DND-41 (cell line): ENCODE data around the gene MEGF9.

Experiments used
- ATAC-seq: fragments of 200-7000 bp; cut with Tn5 transposase; 3 replicates; pipeline ENCODE4 v1.9.1; 2021; ENCODE audit warnings: low read depth; ENCODE audit not compliant: insufficient read depth
- DNase-seq: peaks from one replicate; pipeline ENCODE4 v3.0.0-alpha.2; 2020
- H2AFZ ChIP-seq: 2 replicates; pipeline ENCODE4 v1.6.0; 2012; ENCODE audit warnings: low read depth, low read length
- H3K27ac ChIP-seq: 2 replicates; pipeline ENCODE4 v1.5.1; 2012; ENCODE audit warnings: low read length, inconsistent platforms
- H3K27me3 ChIP-seq: fragments of 200-600 bp; sonication (generic); 2 replicates; pipeline ENCODE4 v1.6.0; 2012; ENCODE audit warnings: low read length, mild to moderate bottlenecking, inconsistent platforms; ENCODE audit not compliant: insufficient read depth, poor library complexity
- H3K36me3 ChIP-seq: 2 replicates; pipeline ENCODE4 v1.5.1; 2012; ENCODE audit warnings: low read length, inconsistent platforms; ENCODE audit not compliant: insufficient read depth
- H3K4me1 ChIP-seq: 2 replicates; pipeline ENCODE4 v1.5.1; 2012; ENCODE audit warnings: mild to moderate bottlenecking, low read length; ENCODE audit not compliant: insufficient read depth
- H3K4me2 ChIP-seq: 2 replicates; pipeline ENCODE4 v1.6.0; 2012; ENCODE audit warnings: mild to moderate bottlenecking, moderate library complexity, low read length, inconsistent platforms; ENCODE audit not compliant: insufficient read depth
- H3K4me3 ChIP-seq, 2 experiments: fragments of 200-600 bp in 1 of 2; shearing (Covaris generic) in 1 of 2; 2 replicates each; pipeline ENCODE4 v1.5.1; 2012 to 2016; ENCODE audit warnings: inconsistent platforms in 2 of 2, low read length in 2 of 2, mild to moderate bottlenecking in 2 of 2, low read depth in 1 of 2, moderate library complexity in 1 of 2
- H3K79me2 ChIP-seq: 2 replicates; pipeline ENCODE4 v1.6.0; 2012; ENCODE audit warnings: low read length, inconsistent platforms; ENCODE audit not compliant: insufficient read depth
- H3K9ac ChIP-seq: 2 replicates; pipeline ENCODE4 v1.6.0; 2012; ENCODE audit warnings: low read depth, mild to moderate bottlenecking, inconsistent platforms, low read length, moderate library complexity
- H3K9me3 ChIP-seq: 2 replicates; pipeline ENCODE4 v1.5.1; 2012; ENCODE audit warnings: low read length, moderate library complexity, mild to moderate bottlenecking, inconsistent platforms; ENCODE audit not compliant: insufficient read depth, severe bottlenecking
- H4K20me1 ChIP-seq: 2 replicates; pipeline ENCODE4 v1.6.0; 2012; ENCODE audit warnings: low read length; ENCODE audit not compliant: insufficient read depth
- EZH2 ChIP-seq: IDR thresholded peaks from 3 replicates; pipeline ENCODE4 v1.6.1; 2012; ENCODE audit warnings: borderline replicate concordance, low read depth, mild to moderate bottlenecking, moderate library complexity, low read length, inconsistent platforms; ENCODE audit not compliant: severe bottlenecking
- TF ChIP-seq, protein P1 (sequence below): IDR thresholded peaks from 2 replicates; pipeline ENCODE4 v1.5.1; 2012; ENCODE audit warnings: borderline replicate concordance, low read length, moderate library complexity, mild to moderate bottlenecking; ENCODE audit not compliant: poor library complexity, severe bottlenecking; ENCODE audit errors: extremely low read depth

MEGF9 gene

DNA sequence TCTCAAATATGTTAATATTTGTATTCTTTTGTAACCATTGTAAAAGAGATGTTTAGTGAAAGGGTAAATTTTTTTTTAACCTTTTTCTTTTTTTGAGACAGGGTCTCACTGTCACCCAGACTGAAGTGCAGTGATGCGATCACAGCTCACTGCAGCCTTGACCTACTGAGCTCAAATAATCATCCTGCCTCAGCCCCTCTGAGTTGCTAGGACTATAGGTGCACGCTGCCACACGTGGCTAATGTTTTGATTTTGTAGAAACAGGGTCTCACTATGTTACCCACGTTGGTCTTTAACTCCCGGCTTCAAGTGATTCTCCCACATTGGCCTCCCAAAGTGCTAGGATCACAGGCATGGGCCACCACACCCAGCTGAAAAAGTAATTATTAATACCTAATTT lies 76.4 kb downstream of the MEGF9 start:
- no peak overlapping the region for H3K4me3 ChIP-seq
- H4K20me1 ChIP-seq: no peaks in the 10 kb centered on the region
- ATAC-seq: no peak
- H3K27me3 ChIP-seq: no peaks in the 10 kb centered on the region
- H3K9ac ChIP-seq: no peak overlapping the region
- no peak overlapping the region for H2AFZ ChIP-seq
- no peaks in the 10 kb centered on the region for H3K4me1 ChIP-seq
- peaks cover 4% of the 10 kb centered on the region for H3K9me3 ChIP-seq
- no peak for TF ChIP-seq EZH2
- TF ChIP-seq, protein P1, sequence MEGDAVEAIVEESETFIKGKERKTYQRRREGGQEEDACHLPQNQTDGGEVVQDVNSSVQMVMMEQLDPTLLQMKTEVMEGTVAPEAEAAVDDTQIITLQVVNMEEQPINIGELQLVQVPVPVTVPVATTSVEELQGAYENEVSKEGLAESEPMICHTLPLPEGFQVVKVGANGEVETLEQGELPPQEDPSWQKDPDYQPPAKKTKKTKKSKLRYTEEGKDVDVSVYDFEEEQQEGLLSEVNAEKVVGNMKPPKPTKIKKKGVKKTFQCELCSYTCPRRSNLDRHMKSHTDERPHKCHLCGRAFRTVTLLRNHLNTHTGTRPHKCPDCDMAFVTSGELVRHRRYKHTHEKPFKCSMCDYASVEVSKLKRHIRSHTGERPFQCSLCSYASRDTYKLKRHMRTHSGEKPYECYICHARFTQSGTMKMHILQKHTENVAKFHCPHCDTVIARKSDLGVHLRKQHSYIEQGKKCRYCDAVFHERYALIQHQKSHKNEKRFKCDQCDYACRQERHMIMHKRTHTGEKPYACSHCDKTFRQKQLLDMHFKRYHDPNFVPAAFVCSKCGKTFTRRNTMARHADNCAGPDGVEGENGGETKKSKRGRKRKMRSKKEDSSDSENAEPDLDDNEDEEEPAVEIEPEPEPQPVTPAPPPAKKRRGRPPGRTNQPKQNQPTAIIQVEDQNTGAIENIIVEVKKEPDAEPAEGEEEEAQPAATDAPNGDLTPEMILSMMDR: no peak
- H3K4me2 ChIP-seq: no peak overlapping the region
- no peak overlapping the region for H3K27ac ChIP-seq
- no peaks in the 10 kb centered on the region; the same call in 1 of the 2 replicates for H3K36me3 ChIP-seq
- H3K79me2 ChIP-seq: no peaks in the 10 kb centered on the region
- DNase-seq: no peak

DNA sequence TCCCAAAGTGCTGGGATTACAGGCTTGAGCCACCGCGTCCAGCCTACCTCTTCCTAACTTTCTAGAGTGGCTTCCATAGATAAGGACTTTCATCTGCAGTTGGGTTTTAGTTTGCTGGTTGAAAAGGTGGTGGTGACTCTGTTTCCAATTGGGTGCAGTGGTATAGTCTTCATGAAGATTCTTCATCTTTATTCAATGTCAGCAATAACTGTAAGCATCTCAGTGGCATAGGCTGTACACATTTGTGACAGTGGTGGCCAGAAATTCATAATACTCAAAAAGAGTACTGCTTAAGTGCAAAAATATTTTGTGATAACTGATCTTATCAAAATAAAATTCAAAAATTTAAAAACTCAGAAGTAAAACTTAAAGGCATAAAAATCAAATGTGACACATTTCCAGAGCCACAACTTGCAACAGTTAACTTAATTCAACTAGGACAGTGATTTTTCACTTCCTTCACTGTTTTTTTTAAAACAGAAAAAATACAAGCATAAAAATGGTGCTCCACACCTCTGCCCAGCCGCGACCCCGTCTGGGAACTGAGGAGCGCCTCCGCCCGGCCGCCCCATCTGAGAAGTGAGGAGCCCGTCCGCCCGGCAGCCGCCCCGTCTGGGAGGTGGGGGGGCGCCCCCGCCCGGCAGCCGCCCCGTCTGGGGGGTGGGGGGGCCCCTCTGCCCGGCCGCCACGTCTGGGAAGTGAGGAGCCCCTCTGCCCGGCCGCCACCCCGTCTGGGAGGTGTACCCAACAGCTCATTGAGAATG lies 77.9 kb downstream of the MEGF9 start:
- Histone ChIP-seq H3K27ac (no peak overlapping the region), H3K9ac (no peak overlapping the region), H3K27me3 (no peaks in the 10 kb centered on the region), H4K20me1 (no peaks in the 10 kb centered on the region), H3K36me3 (no peaks in the 10 kb centered on the region; the same call in 1 of the 2 replicates), H3K79me2 (no peaks in the 10 kb centered on the region), H3K4me2 (no peak overlapping the region), H3K4me1 (no peaks in the 10 kb centered on the region), H2AFZ (no peak overlapping the region), H3K4me3 (no peak overlapping the region), H3K9me3 (peaks cover 4% of the 10 kb centered on the region)
- ATAC-seq (no peak), DNase-seq (no peak)
- TF ChIP-seq EZH2: no peak
- TF ChIP-seq, protein P1: no peak

DNA sequence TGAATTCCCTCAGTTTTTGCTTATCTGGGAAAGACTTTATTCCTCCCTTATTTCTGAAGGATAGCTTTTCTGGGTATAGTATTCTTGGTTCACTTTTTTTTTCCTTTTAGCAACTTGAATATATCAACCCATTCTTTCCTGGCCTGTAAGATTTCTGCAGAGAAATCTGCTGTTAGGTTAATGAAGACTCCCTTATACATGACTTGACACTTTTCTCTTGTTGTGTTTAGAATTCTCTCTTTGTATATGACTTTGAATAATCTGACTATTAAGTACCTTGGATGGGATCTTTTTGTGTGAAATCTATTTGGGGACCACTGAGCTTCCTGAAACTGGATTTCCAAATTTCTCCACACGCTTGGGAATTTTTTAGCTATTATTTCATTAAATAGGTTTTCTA lies 79.3 kb downstream of the MEGF9 start:
- Histone ChIP-seq H3K27ac (no peak overlapping the region), H3K79me2 (no peaks in the 10 kb centered on the region), H4K20me1 (no peaks in the 10 kb centered on the region), H3K9me3 (peaks cover 4% of the 10 kb centered on the region), H3K4me1 (no peaks in the 10 kb centered on the region), H3K27me3 (no peaks in the 10 kb centered on the region), H3K4me3 (no peak overlapping the region), H3K9ac (no peak overlapping the region), H3K36me3 (no peaks in the 10 kb centered on the region; the same call in 1 of the 2 replicates), H3K4me2 (no peak overlapping the region), H2AFZ (no peak overlapping the region)
- ATAC-seq: no peak
- no peak for TF ChIP-seq EZH2
- TF ChIP-seq, protein P1: no peak
- no peak for DNase-seq
